Measurements from ENCODE around the gene CES2. TPM values are rescaled to one million over a fixed set of nuclear protein-coding genes. Genes with fewer than 3 reads are reported as not detected.
"Not testable (repeated sequence)": the region's sequence is repeated elsewhere in the genome, so short reads cannot be mapped to it uniquely, and the experiment has no call there.

Gene CES2
- polyA plus RNA-seq, 4 donors, result 221 to 337 (median 294) TPM

DNA sequence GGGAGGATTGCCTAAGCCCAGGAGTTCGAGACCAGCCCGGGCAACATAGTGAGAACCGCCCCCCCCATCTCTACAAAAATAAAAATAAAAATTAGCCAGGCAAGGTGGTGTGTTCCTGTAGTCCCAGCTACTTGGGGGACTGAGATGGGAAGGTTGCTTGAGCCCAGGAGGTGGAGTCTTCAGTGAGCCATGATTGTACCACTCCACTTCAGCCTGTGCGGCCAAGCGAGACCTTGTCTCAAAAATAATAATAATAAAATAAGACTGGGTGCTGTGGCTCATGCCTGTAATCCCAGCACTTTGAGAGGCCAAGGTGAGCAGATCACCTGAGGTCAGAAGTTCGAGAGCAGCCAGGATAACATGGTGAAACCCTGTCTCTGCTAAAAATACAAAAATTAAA is 43.5 kb upstream of the CES2 start:
- Histone ChIP-seq H3K27ac (ENCODE audit: low read depth in 1 of 3, low read length in 2 of 3) (no peak overlapping the region), H3K9me3 (ENCODE audit: control insufficient read depth in 2 of 2, insufficient read depth in 1 of 2, low read depth in 1 of 2, low read length in 1 of 2) (no peaks in the 10 kb centered on the region), H3K4me1 (ENCODE audit: control insufficient read depth in 3 of 3, insufficient read depth in 2 of 3, low read depth in 1 of 3, low read length in 2 of 3) (peaks cover 3 to 14% (median 6%) of the 10 kb centered on the region in 3 donors), H3K4me3 (ENCODE audit: low read depth in 1 of 3, low read length in 3 of 3) (no peak overlapping the region), H3K36me3 (ENCODE audit: control insufficient read depth in 3 of 3, insufficient read depth in 2 of 3, low read depth in 1 of 3, low read length in 3 of 3) (peaks cover 0 to 14% (median 0%) of the 10 kb centered on the region in 3 donors), H3K27me3 (ENCODE audit: control insufficient read depth in 3 of 3, insufficient read depth in 3 of 3, low read length in 3 of 3) (no peaks in the 10 kb centered on the region)
- no peak for DNase-seq
- no peak for FAIRE-seq
- WGBS, 3 donors, result 87 to 96% (median 94%) methylated on average over 6 of the region's 6 CpGs

DNA sequence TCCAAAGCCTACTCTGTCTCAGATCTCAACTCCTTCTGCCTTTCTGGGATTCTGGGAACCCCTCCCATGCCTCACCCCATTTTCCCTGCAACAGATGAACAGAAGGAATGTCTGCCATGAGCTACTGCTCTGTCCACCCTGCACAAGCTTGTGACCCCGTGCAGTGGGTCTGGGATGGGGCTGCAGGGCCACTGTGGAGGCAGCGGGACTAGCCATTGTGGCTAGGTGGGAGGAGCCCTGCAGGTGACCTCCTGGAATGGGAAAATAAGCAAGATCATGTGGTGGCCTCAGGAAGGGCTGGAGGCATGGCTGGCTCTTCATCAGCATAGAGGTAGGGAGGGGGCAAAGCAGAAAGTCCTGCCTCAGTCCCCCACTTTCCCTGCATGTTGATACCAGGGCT is 41.3 kb upstream of the CES2 start:
- WGBS, 3 donors, result 77 to 87% (median 83%) methylated on average over 2 of the region's 2 CpGs
- H3K36me3 ChIP-seq (ENCODE audit: control insufficient read depth in 3 of 3, insufficient read depth in 2 of 3, low read depth in 1 of 3, low read length in 3 of 3), result peaks cover 0 to 12% (median 0%) of the 10 kb centered on the region in 3 donors
- no peak for FAIRE-seq
- no peaks in the 10 kb centered on the region for H3K27me3 ChIP-seq (ENCODE audit: control insufficient read depth in 3 of 3, insufficient read depth in 3 of 3, low read length in 3 of 3)
- no peaks in the 10 kb centered on the region for H3K9me3 ChIP-seq (ENCODE audit: control insufficient read depth in 2 of 2, insufficient read depth in 1 of 2, low read depth in 1 of 2, low read length in 1 of 2)
- H3K4me3 ChIP-seq (ENCODE audit: low read depth in 1 of 3, low read length in 3 of 3), result no peak overlapping the region
- H3K4me1 ChIP-seq (ENCODE audit: control insufficient read depth in 3 of 3, insufficient read depth in 2 of 3, low read depth in 1 of 3, low read length in 2 of 3), result peaks cover 3 to 27% (median 10%) of the 10 kb centered on the region in 3 donors
- H3K27ac ChIP-seq (ENCODE audit: low read depth in 1 of 3, low read length in 2 of 3), result no peak overlapping the region
- DNase-seq, result no peak

- Histone ChIP-seq H3K27ac (ENCODE audit: low read depth in 1 of 3, low read length in 2 of 3) (no peak overlapping the region), H3K27me3 (ENCODE audit: control insufficient read depth in 3 of 3, insufficient read depth in 3 of 3, low read length in 3 of 3) (no peaks in the 10 kb centered on the region), H3K4me3 (ENCODE audit: low read depth in 1 of 3, low read length in 3 of 3) (no peak overlapping the region), H3K9me3 (ENCODE audit: control insufficient read depth in 2 of 2, insufficient read depth in 1 of 2, low read depth in 1 of 2, low read length in 1 of 2) (no peaks in the 10 kb centered on the region), H3K36me3 (ENCODE audit: control insufficient read depth in 3 of 3, insufficient read depth in 2 of 3, low read depth in 1 of 3, low read length in 3 of 3) (peaks cover 0 to 6% (median 0%) of the 10 kb centered on the region in 3 donors), H3K4me1 (ENCODE audit: control insufficient read depth in 3 of 3, insufficient read depth in 2 of 3, low read depth in 1 of 3, low read length in 2 of 3) (peaks cover 3 to 38% (median 15%) of the 10 kb centered on the region in 3 donors)
- DNase-seq, result peak; percentile 88
- no peak for FAIRE-seq
- WGBS, 3 donors, result 33 to 43% (median 38%) methylated on average over 11 of the region's 11 CpGs
These were observed 40.2 kb upstream of the CES2 start for GRCh38 chr16:66894948-66895688.

DNA sequence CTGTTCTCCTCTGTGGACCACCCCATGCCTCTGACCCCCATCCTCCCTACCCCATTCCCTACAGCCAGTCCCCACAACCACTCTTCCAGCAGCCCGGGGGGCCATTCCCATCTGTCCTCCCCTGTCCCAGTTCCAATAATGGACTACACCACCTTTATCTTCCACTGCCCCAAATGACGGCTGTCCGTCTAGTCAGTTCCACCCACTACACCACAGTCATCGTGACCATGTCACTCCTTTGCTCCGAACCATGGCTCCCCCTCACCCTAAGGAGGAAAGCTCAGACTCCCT is 39.7 kb upstream of the CES2 start:
- no peaks in the 10 kb centered on the region for H3K9me3 ChIP-seq (ENCODE audit: control insufficient read depth in 2 of 2, insufficient read depth in 1 of 2, low read depth in 1 of 2, low read length in 1 of 2)
- DNase-seq (no peak), FAIRE-seq (no peak)
- H3K4me1 ChIP-seq (ENCODE audit: control insufficient read depth in 3 of 3, insufficient read depth in 2 of 3, low read depth in 1 of 3, low read length in 2 of 3), result peaks cover 6 to 43% (median 17%) of the 10 kb centered on the region in 3 donors
- 81 to 89% (median 82%) methylated on average over 5 of the region's 5 CpGs for WGBS, 3 donors
- H3K36me3 ChIP-seq (ENCODE audit: control insufficient read depth in 3 of 3, insufficient read depth in 2 of 3, low read depth in 1 of 3, low read length in 3 of 3), result peaks cover 0 to 6% (median 0%) of the 10 kb centered on the region in 3 donors
- H3K27ac ChIP-seq (ENCODE audit: low read depth in 1 of 3, low read length in 2 of 3), result peak overlapping the region in 2 of 3 donors; percentile 33 to 68
- no peaks in the 10 kb centered on the region for H3K27me3 ChIP-seq (ENCODE audit: control insufficient read depth in 3 of 3, insufficient read depth in 3 of 3, low read length in 3 of 3)
- H3K4me3 ChIP-seq (ENCODE audit: low read depth in 1 of 3, low read length in 3 of 3), result no peak overlapping the region

- no peaks in the 10 kb centered on the region for H3K27me3 ChIP-seq (ENCODE audit: control insufficient read depth in 3 of 3, insufficient read depth in 3 of 3, low read length in 3 of 3)
- no peak for FAIRE-seq
- no peaks in the 10 kb centered on the region for H3K9me3 ChIP-seq (ENCODE audit: control insufficient read depth in 2 of 2, insufficient read depth in 1 of 2, low read depth in 1 of 2, low read length in 1 of 2)
- WGBS, 3 donors, result 82 to 87% (median 82%) methylated on average over 3 of the region's 3 CpGs
- peaks cover 0 to 6% (median 0%) of the 10 kb centered on the region in 3 donors for H3K36me3 ChIP-seq (ENCODE audit: control insufficient read depth in 3 of 3, insufficient read depth in 2 of 3, low read depth in 1 of 3, low read length in 3 of 3)
- DNase-seq, result peak in 1 of 2 donors; percentile 39
- H3K4me1 ChIP-seq (ENCODE audit: control insufficient read depth in 3 of 3, insufficient read depth in 2 of 3, low read depth in 1 of 3, low read length in 2 of 3), result peaks cover 8 to 47% (median 20%) of the 10 kb centered on the region in 3 donors
- peak overlapping the region; percentile 33 to 68 (median 64) for H3K27ac ChIP-seq (ENCODE audit: low read depth in 1 of 3, low read length in 2 of 3)
- no peak overlapping the region for H3K4me3 ChIP-seq (ENCODE audit: low read depth in 1 of 3, low read length in 3 of 3)
These were observed 39.3 kb upstream of the CES2 start for GRCh38 chr16:66895999-66896398.

DNA sequence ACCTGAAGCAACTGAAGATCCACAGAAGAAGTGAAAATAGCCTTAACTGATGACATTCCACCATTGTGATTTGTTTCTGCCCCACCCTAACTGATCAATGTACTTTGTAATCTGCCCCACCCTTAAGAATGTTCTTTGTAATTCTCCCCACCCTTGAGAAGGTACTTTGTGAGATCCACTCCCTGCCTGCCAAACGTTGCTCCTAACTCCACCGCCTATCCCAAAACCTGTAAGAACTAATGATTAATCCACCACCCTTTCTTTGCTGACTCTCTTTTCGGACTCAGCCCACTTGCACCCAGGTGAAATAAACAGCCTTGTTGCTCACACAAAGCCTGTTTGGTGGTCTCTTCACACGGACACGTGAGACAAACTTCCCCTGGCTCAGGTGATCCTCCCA is 38.6 kb upstream of the CES2 start:
- H3K4me1 ChIP-seq (ENCODE audit: control insufficient read depth in 3 of 3, insufficient read depth in 2 of 3, low read depth in 1 of 3, low read length in 2 of 3), result peaks cover 8 to 54% (median 21%) of the 10 kb centered on the region in 3 donors
- H3K36me3 ChIP-seq (ENCODE audit: control insufficient read depth in 3 of 3, insufficient read depth in 2 of 3, low read depth in 1 of 3, low read length in 3 of 3); H3K4me3 ChIP-seq (ENCODE audit: low read depth in 1 of 3, low read length in 3 of 3); H3K9me3 ChIP-seq (ENCODE audit: control insufficient read depth in 2 of 2, insufficient read depth in 1 of 2, low read depth in 1 of 2, low read length in 1 of 2); H3K27me3 ChIP-seq (ENCODE audit: control insufficient read depth in 3 of 3, insufficient read depth in 3 of 3, low read length in 3 of 3); FAIRE-seq: not testable (repeated sequence)
- WGBS, 3 donors, result 15 to 61% (median 33%) methylated on average over 5 of the region's 5 CpGs
- H3K27ac ChIP-seq (ENCODE audit: low read depth in 1 of 3, low read length in 2 of 3), result peak overlapping the region; percentile 8 to 90 (median 70)
- peak in 1 of 2 donors; percentile 80 for DNase-seq

DNA sequence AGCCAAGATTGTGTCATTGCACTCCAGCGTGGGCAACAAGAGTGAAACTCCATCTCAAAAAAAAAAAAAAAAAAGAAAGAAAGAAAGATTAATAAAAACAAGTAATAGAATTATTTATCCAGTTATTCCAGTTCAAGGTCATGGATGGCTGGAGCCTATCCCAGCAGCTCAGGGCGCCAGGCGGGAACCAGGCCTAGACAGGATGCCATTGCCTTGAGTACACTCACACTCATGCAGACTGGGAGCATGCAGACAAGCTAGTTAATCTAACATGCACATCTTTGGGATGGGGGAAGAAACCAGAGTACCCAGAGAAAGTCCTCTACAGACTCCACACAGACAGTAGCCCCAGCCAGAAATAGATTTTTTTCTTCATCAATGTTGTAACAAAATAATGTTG is 37.1 kb upstream of the CES2 start:
- DNase-seq (no peak), FAIRE-seq (no peak)
- Histone ChIP-seq H3K27ac (ENCODE audit: low read depth in 1 of 3, low read length in 2 of 3) (no peak overlapping the region), H3K4me1 (ENCODE audit: control insufficient read depth in 3 of 3, insufficient read depth in 2 of 3, low read depth in 1 of 3, low read length in 2 of 3) (peaks cover 8 to 56% (median 21%) of the 10 kb centered on the region in 3 donors), H3K36me3 (ENCODE audit: control insufficient read depth in 3 of 3, insufficient read depth in 2 of 3, low read depth in 1 of 3, low read length in 3 of 3) (peaks cover 0 to under 1% (median 0%) of the 10 kb centered on the region in 3 donors), H3K9me3 (ENCODE audit: control insufficient read depth in 2 of 2, insufficient read depth in 1 of 2, low read depth in 1 of 2, low read length in 1 of 2) (no peaks in the 10 kb centered on the region), H3K27me3 (ENCODE audit: control insufficient read depth in 3 of 3, insufficient read depth in 3 of 3, low read length in 3 of 3) (no peaks in the 10 kb centered on the region), H3K4me3 (ENCODE audit: low read depth in 1 of 3, low read length in 3 of 3) (no peak overlapping the region)
- WGBS, 3 donors, result 62 to 78% (median 70%) methylated on average over 3 of the region's 3 CpGs

GRCh38 chr16:66898933-66899309 is 36.4 kb upstream of the CES2 start:
- Histone ChIP-seq H3K4me3 (ENCODE audit: low read depth in 1 of 3, low read length in 3 of 3) (no peak overlapping the region), H3K4me1 (ENCODE audit: control insufficient read depth in 3 of 3, insufficient read depth in 2 of 3, low read depth in 1 of 3, low read length in 2 of 3) (peaks cover 8 to 63% (median 21%) of the 10 kb centered on the region in 3 donors), H3K27ac (ENCODE audit: low read depth in 1 of 3, low read length in 2 of 3) (peak overlapping the region in 1 of 3 donors; percentile 90), H3K9me3 (ENCODE audit: control insufficient read depth in 2 of 2, insufficient read depth in 1 of 2, low read depth in 1 of 2, low read length in 1 of 2) (no peaks in the 10 kb centered on the region), H3K27me3 (ENCODE audit: control insufficient read depth in 3 of 3, insufficient read depth in 3 of 3, low read length in 3 of 3) (no peaks in the 10 kb centered on the region), H3K36me3 (ENCODE audit: control insufficient read depth in 3 of 3, insufficient read depth in 2 of 3, low read depth in 1 of 3, low read length in 3 of 3) (no peaks in the 10 kb centered on the region)
- DNase-seq, result no peak
- 18 to 57% (median 40%) methylated on average over 2 of the region's 2 CpGs for WGBS, 3 donors
- no peak for FAIRE-seq

Measured in small intestine (tissue), 7 donors.